ENCODE measurements around the gene DNLZ.

- TF ChIP-seq TEAD4 (IDR thresholded peaks at IDR 0.05; ENCODE audit: low read length) (no peak), TEAD4 (CRISPR knock-in tag; IDR thresholded peaks at IDR 0.05; ENCODE audit: borderline replicate concordance) (no peak), SP2 (IDR thresholded peaks at IDR 0.05; ENCODE audit: extremely low read depth, low read depth, low read length, poor library complexity, severe bottlenecking) (no peak), PCBP2 (IDR thresholded peaks at IDR 0.05; ENCODE audit: low read depth, low read length, poor library complexity, severe bottlenecking) (no peak), POLR2AphosphoS5 (IDR thresholded peaks at IDR 0.05; ENCODE audit: control insufficient read depth, insufficient read depth, low read depth, low read length) (no peak), ZNF639 (CRISPR knock-in tag; conservative IDR thresholded peaks at IDR 0.05 in 1 of 2, IDR thresholded peaks at IDR 0.05 in 1 of 2) (no peak)
- TF ChIP-seq, protein P1, sequence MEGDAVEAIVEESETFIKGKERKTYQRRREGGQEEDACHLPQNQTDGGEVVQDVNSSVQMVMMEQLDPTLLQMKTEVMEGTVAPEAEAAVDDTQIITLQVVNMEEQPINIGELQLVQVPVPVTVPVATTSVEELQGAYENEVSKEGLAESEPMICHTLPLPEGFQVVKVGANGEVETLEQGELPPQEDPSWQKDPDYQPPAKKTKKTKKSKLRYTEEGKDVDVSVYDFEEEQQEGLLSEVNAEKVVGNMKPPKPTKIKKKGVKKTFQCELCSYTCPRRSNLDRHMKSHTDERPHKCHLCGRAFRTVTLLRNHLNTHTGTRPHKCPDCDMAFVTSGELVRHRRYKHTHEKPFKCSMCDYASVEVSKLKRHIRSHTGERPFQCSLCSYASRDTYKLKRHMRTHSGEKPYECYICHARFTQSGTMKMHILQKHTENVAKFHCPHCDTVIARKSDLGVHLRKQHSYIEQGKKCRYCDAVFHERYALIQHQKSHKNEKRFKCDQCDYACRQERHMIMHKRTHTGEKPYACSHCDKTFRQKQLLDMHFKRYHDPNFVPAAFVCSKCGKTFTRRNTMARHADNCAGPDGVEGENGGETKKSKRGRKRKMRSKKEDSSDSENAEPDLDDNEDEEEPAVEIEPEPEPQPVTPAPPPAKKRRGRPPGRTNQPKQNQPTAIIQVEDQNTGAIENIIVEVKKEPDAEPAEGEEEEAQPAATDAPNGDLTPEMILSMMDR (IDR thresholded peaks at IDR 0.05 in 2 of 3, conservative IDR thresholded peaks at IDR 0.05 in 1 of 3; ENCODE audit: insufficient read depth in 2 of 3, low read depth in 1 of 3, low read length in 3 of 3), result no peak
These were observed 14.0 kb downstream of the DNLZ start for GRCh38 chr9:136349546-136349945.

All from K562 (cell line).